PC-9 (cell line): Measurements from ENCODE around the gene PIGN. TPM values are rescaled to one million over a fixed set of nuclear protein-coding genes. Genes with fewer than 3 reads are reported as not detected.

Experiments
- BruUV-seq: library from RNA; stranded (reverse); fragments of 400-500 nt; replicated peaks from 2 replicates; lab custom pipeline; 2021; lab: Mats Ljungman, UMichigan
- CTCF ChIA-PET: fragments of 300-600 bp; sonication (Branson Sonifier 250); formaldehyde crosslinking; loops from one replicate; lab custom pipeline; 2022; ENCODE audit warnings: antibody characterized with exemption; lab: Charles Lee
- POLR2A ChIA-PET: fragments of 300-600 bp; sonication (Branson Sonifier 250); formaldehyde crosslinking; loops from one replicate; lab custom pipeline; 2022; ENCODE audit warnings: antibody characterized with exemption; ENCODE audit not compliant: unreplicated experiment; lab: Charles Lee
- DNase-seq, 2 experiments: peaks; one replicate each; pipeline versions ENCODE4 v3.0.0 to v3.0.0-alpha.2; 2015 to 2022; ENCODE audit warnings: mixed read lengths in 1 of 2
- H2AFZ ChIP-seq: fragments of 200-600 bp; sonication (generic); 2 replicates; pipeline ENCODE4 v1.8.1; 2017; ENCODE audit warnings: antibody characterized with exemption
- H3F3A ChIP-seq: fragments of 200-600 bp; sonication (generic); 2 replicates; pipeline ENCODE4 v1.8.1; 2017; ENCODE audit warnings: antibody characterized with exemption, mild to moderate bottlenecking, low read depth; ENCODE audit not compliant: insufficient read depth
- H3K27ac ChIP-seq: fragments of 200-600 bp; sonication (generic); 2 replicates; pipeline ENCODE4 v1.6.1; 2016; ENCODE audit warnings: mixed run types
- H3K27me3 ChIP-seq: fragments of 200-600 bp; sonication (generic); 2 replicates; pipeline ENCODE4 v1.6.1; 2016; ENCODE audit warnings: low read depth, mixed run types; ENCODE audit not compliant: insufficient read depth
- H3K36me3 ChIP-seq: fragments of 200-600 bp; sonication (generic); 2 replicates; pipeline ENCODE4 v1.6.1; 2016; ENCODE audit warnings: low read depth, mixed run types
- H3K4me1 ChIP-seq: fragments of 200-600 bp; sonication (generic); replicated peaks from 2 replicates; pipeline ENCODE4 v1.6.1; 2016; ENCODE audit warnings: mixed run types; ENCODE audit not compliant: insufficient read depth
- H3K4me2 ChIP-seq: fragments of 200-600 bp; sonication (generic); 2 replicates; pipeline ENCODE4 v1.6.1; 2017; ENCODE audit warnings: mixed run types
- H3K4me3 ChIP-seq: fragments of 200-600 bp; sonication (generic); 2 replicates; pipeline ENCODE4 v1.6.1; 2016; ENCODE audit warnings: mixed run types
- H3K79me2 ChIP-seq: fragments of 200-600 bp; sonication (generic); 2 replicates; pipeline ENCODE4 v1.6.1; 2017; ENCODE audit warnings: low read depth, mixed run types
- H3K9me2 ChIP-seq: fragments of 200-600 bp; sonication (generic); 2 replicates; pipeline ENCODE4 v1.8.1; 2017; ENCODE audit warnings: mild to moderate bottlenecking; ENCODE audit not compliant: insufficient read depth
- H3K9me3 ChIP-seq: fragments of 200-600 bp; sonication (generic); 2 replicates; pipeline ENCODE4 v1.8.1; 2016; ENCODE audit warnings: low read depth; ENCODE audit not compliant: insufficient read depth
- H4K20me1 ChIP-seq: fragments of 200-600 bp; sonication (generic); 2 replicates; pipeline ENCODE4 v1.8.1; 2017; ENCODE audit not compliant: insufficient read depth
- CTCF ChIP-seq: fragments of 200-600 bp; sonication (generic); conservative IDR thresholded peaks from 2 replicates; pipeline ENCODE4 v1.6.1; 2017; ENCODE audit warnings: mixed run types, antibody characterized with exemption, mild to moderate bottlenecking, moderate library complexity
- EZH2 ChIP-seq: fragments of 200-600 bp; sonication (generic); IDR thresholded peaks from 2 replicates; pipeline ENCODE4 v1.8.0; 2017; ENCODE audit warnings: antibody characterized with exemption, low read depth
- intact Hi-C: fragments of 100-400 bp; cut with micrococcal nuclease; formaldehyde crosslinking; loops from one replicate; pipeline ENCODE4 v1.10.0; 2022; ENCODE audit not compliant: unreplicated experiment
- total RNA-seq: library from RNA; stranded (reverse); gene quantifications from 2 replicates; pipeline ENCODE4 v1.2.3, GENCODE V29; 2021

The PIGN gene
- total RNA-seq, 1 experiment from 2014 or later: 20.3 TPM

GRCh38 chr18:62080172-62080900 lies 106.5 kb downstream of the PIGN start:
- intact Hi-C loops: no loop called here
- CTCF ChIA-PET: no interaction called here
- no peak overlapping the region for H3K4me2 ChIP-seq
- no peaks in the 10 kb centered on the region for H3K36me3 ChIP-seq
- no peaks in the 10 kb centered on the region for H3K9me3 ChIP-seq
- TF ChIP-seq EZH2: no peak
- no peak for TF ChIP-seq CTCF
- no peak for DNase-seq
- POLR2A ChIA-PET: no interaction called here
- BruUV-seq: no TSS peak
- H3K27me3 ChIP-seq: no peaks in the 10 kb centered on the region
- H4K20me1 ChIP-seq: no peaks in the 10 kb centered on the region
- H3K79me2 ChIP-seq: no peaks in the 10 kb centered on the region
- H3K9me2 ChIP-seq: no peaks in the 10 kb centered on the region
- 0 out of 2 replicates have a peak, but pooled peaks cover 7% of the 10 kb centered on the region for H3K4me1 ChIP-seq
- no peak overlapping the region for H2AFZ ChIP-seq
- H3F3A ChIP-seq: no peaks in the 10 kb centered on the region
- H3K4me3 ChIP-seq: no peak overlapping the region
- H3K27ac ChIP-seq: no peak overlapping the region

DNA sequence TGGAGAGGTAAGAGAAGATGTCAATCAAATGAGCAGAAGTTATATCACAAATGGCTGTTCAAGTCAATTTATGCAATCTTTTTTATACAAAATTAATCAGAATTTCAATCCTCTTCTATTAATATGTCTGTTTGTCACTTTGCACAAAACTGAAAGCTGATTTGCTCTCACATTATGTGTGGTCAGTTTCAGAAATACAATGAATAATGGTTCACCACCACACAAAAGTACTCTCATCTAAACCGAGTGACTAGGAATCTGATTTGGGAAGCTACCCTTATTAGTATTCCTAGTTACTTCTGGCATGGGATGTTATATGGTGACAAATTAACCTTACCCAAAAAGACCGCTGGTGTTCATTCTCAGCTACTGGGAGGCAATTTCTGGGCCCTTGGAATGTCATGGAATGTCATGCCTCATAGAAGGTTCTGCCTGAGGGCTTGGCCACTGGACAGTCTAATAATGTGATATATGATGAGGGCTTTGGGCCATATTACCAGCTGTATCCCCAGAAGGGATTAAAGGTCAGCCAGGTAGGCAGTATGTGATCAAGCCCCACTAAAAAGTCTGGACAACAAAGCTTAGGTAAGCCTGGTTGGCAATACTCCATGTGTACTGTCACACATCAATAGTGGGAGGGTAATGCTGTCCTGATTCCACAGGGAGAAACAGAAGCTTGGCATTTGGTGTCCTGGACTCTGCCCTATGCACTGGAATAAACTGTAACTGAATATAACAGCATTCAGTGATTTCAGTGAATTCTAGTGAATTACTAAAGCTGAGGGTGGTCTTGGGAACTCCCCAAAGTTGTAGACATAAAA lies 113.2 kb downstream of the PIGN start:
- Histone ChIP-seq H2AFZ (no peak overlapping the region), H3K79me2 (no peaks in the 10 kb centered on the region), H3K4me3 (no peak overlapping the region), H3K27ac (no peak overlapping the region), H4K20me1 (no peaks in the 10 kb centered on the region), H3K9me3 (no peaks in the 10 kb centered on the region), H3K4me1 (no peaks in the 10 kb centered on the region), H3K27me3 (no peaks in the 10 kb centered on the region), H3F3A (no peaks in the 10 kb centered on the region), H3K9me2 (no peaks in the 10 kb centered on the region), H3K4me2 (no peak overlapping the region), H3K36me3 (no peaks in the 10 kb centered on the region)
- TF ChIP-seq CTCF: no peak
- intact Hi-C loops: no loop called here
- BruUV-seq: no TSS peak
- ChIA-PET POLR2A (no interaction called here), CTCF (no interaction called here)
- DNase-seq: no peak

DNA sequence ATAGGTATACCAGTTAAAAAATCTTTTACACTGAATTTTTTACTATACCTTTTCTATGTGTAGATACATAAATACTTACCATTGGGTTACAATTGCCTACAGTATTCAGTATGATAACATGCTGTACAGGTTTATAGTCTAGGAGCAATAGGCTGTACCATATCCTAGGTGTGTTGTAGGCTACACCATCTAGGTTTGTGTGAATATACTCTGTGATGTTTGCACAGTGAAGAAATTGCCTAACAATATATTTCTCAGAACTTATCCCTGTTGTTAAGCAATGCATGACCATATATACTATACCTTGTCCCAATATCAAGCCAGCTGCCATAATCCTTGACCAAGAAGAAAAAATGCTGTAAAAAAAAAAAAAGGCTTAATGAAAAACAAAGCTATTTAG lies 114.5 kb downstream of the PIGN start:
- H3K4me1 ChIP-seq: no peaks in the 10 kb centered on the region
- ChIA-PET CTCF (no interaction called here), POLR2A (interaction anchor here (0.6 to 0.7 kb wide), 2 partner anchors 81 to 388 kb away, joined by 4 read pairs; no protein-coding TSS in a partner anchor)
- no peak for DNase-seq
- no peaks in the 10 kb centered on the region for H3F3A ChIP-seq
- intact Hi-C loops: no loop called here
- H3K27ac ChIP-seq: no peak overlapping the region
- H3K36me3 ChIP-seq: no peaks in the 10 kb centered on the region
- no peaks in the 10 kb centered on the region for H3K9me3 ChIP-seq
- BruUV-seq: no TSS peak
- no peaks in the 10 kb centered on the region for H4K20me1 ChIP-seq
- TF ChIP-seq EZH2 (no peak), CTCF (no peak)
- H2AFZ ChIP-seq: no peak overlapping the region
- no peak overlapping the region for H3K4me3 ChIP-seq
- H3K4me2 ChIP-seq: no peak overlapping the region
- no peaks in the 10 kb centered on the region for H3K27me3 ChIP-seq
- no peaks in the 10 kb centered on the region for H3K79me2 ChIP-seq
- no peaks in the 10 kb centered on the region for H3K9me2 ChIP-seq
